Suppressor macrophage treated with lipopolysaccharide for 4 hours (primary cell): ENCODE measurements around the gene DCAF7.

Experiments used
- DNase-seq: peaks from one replicate; pipeline ENCODE4 v3.0.0-alpha.2; 2020

DCAF7 gene, protein sequence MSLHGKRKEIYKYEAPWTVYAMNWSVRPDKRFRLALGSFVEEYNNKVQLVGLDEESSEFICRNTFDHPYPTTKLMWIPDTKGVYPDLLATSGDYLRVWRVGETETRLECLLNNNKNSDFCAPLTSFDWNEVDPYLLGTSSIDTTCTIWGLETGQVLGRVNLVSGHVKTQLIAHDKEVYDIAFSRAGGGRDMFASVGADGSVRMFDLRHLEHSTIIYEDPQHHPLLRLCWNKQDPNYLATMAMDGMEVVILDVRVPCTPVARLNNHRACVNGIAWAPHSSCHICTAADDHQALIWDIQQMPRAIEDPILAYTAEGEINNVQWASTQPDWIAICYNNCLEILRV

DNA sequence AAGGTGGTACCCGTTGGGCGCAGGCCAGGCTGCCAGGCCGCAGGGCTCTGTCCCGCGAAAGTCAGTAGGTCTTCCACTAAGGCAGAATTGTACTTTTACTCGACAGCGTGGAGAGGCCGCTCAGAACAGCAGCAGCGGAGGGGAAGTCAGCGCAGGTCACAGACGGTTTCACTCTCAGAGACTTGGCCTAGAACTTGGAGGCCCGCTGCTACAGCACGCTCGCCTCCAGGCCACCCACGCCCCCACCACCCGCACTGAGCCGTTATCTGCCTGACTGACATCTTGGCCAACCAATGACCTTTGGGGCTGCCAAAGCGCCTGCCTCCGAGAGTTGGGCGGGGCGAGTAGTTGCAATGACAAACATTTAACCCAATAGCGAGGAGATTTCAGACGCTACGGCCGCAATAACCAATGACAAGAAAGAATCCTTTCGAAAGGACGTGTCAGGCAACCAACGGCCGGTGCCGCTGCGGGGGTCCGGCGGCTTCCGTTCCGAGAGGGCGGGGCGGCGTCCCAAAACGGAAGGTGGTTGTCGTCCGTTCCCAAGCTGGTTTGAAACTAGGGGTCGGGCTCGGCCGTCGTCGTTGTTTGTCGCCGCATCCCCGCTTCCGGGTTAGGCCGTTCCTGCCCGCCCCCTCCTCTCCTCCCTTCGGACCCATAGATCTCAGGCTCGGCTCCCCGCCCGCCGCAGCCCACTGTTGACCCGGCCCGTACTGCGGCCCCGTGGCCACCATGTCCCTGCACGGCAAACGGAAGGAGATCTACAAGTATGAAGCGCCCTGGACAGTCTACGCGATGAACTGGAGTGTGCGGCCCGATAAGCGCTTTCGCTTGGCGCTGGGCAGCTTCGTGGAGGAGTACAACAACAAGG lies at the start of gene DCAF7:
Gene DCAF7, plus strand, starts transcription at position 532 of the 871 bp plus-strand sequence. Its CDS starts 201 bp downstream, at position 733.
- DNase-seq = peak; percentile 100

DNA sequence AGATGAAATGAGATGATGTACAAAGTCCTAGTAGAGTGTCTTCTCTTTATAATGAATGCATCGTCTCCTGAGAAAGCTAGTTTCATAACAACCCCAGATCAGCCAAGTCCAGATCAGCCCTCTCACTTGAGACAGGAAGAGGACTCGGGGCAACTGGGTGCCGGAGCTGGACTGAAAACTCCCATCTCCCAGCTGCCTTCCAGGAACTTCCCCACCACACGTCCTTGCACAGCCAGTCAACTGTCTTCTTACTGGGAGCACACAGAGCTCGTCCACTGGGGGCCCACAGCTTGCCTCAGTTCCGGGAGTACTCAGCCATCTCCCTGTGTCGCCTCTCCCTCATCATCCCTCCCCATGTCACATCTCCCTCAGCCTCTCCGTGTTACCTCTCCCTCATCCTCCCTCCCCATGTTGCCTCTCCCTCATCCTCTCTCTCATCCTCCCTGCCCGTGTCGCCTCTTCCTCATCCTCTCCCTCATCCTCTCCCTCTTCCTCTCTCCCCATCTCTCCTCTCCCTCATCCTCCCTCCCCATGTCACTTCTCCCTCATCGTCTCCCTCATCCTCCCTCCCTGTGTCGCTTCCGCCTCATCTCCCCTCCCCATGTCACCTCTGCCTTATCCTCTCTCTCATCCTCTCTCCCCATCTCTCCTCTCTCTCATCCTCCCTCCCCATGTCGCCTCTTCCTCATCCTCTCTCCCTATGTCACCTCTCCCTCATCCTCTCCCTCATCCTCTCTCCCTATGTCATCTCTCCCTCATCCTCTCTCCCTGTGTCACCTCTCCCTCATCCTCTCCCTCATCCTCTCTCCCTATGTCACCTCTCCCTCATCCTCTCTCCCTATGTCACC lies 49.5 kb upstream of the DCAF7 start:
- peak; percentile 65 for DNase-seq

GRCh38 chr17:63503341-63503705 lies 47.0 kb upstream of the DCAF7 start:
- no peak for DNase-seq

- peak; percentile 39 for DNase-seq
Measured at GRCh38 chr17:63504261-63504660, 46.0 kb upstream of the DCAF7 start.

DNA sequence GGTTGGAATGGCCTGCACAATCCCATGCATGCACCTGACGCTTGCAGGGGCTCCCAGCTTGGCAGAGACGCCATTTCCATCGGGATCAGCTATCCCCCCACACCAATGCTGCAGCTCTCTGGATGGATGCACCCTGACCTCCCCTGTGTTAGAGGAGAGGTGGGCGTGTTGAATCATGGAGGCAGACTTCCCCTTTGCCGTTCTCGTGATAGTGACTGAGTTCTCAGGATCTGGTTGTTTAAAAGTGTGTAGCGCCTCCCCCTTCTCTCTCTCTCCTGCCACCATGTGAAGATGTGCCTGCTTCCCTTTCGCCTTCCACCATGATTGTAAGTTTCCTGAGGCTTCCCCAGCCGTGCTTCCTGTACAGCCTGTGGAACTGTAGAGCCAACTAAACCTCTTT lies 44.9 kb upstream of the DCAF7 start:
- peak; percentile 31 for DNase-seq

DNA sequence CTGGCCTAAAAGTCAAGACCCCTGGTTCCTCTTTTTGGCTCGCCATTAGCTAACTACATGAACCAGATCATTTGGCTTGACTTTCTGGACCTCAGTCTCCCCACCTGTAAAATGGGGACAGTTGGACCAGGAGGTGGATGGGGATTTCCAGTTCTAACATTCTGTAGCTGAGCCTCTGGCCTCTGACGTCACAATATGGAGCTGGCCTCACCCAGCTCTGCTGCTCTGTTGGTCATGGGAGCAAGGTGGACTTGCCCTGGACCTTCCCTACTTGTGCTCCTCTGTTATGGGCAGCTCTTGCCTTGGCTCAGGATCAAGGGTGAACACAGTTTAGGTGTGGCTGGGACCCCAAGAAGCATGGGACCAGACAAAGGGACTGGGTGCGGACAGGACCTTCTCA lies 43.6 kb upstream of the DCAF7 start:
- DNase-seq = no peak

- no peak for DNase-seq
Measured at GRCh38 chr17:63511331-63511730, 38.9 kb upstream of the DCAF7 start.

GRCh38 chr17:63512388-63512787 lies 37.9 kb upstream of the DCAF7 start:
- no peak for DNase-seq

- DNase-seq = no peak
Measured at GRCh38 chr17:63512896-63513644, 37.2 kb upstream of the DCAF7 start.

- no peak for DNase-seq
Measured at GRCh38 chr17:63514477-63514876, 35.8 kb upstream of the DCAF7 start.

- peak; percentile 17 for DNase-seq
Measured at GRCh38 chr17:63514974-63515373, 35.3 kb upstream of the DCAF7 start.

DNA sequence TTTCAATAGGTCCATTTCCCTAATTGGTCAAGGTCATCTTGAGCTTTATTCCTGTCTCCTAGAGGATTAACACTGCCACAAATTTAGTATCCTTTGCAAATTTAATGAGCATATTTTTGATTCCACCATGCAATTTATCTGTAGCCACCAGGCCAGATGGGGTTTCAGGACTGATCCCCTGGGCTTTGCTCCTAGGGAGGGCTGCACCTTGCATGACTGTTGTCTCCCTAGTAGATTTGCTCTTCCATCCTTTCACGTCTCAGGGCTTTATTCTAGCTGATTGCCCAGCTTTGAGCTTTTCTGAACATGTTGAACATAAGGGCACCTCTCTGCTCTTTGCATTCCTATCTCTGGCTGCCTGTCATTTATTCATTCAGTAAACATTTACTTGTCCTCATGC lies 34.9 kb upstream of the DCAF7 start:
- no peak for DNase-seq

DNA sequence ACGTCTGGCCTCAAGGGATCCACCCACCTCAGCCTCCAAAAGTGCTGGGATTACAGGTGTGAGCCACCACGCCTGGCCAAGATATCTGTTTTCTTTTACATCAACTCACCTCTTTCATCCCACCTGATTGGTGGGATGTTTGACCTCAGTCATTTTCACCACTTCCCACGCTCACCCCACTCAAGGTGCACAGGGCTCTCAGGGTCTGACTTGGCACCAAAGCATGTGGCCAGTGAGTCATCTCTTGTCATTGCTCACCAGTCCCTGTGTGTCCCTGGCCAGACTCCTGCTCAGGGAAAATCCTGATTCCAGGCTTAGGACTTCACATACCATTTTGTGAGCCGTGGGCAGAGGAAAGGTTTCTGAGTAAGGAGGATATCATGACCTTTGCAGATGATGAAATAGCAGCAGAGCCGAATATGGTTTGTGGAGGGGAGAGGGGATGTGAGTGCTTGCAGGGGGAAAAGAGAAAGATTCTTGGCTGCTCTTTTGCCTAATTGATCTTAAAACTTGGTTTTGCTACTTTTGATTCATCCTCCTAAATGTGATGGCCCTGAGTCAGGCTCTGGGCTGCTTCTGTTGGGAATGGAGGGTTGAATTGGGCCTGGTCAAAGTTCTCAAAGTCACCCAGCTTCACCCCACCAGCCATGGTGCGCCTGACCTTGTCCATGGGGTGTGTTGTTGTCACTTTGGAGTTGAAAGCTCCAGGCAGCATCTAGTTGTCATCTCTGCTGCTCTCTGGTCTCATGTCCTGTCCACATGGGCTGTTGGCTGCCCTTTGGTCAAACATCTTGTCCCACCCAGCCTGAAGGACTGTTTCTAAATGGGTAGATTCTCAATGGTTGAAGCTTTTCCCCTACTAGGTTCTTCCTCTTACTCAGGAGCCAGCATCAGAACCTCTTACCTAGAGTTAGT lies 33.1 kb upstream of the DCAF7 start:
- DNase-seq = peak; percentile 44

DNA sequence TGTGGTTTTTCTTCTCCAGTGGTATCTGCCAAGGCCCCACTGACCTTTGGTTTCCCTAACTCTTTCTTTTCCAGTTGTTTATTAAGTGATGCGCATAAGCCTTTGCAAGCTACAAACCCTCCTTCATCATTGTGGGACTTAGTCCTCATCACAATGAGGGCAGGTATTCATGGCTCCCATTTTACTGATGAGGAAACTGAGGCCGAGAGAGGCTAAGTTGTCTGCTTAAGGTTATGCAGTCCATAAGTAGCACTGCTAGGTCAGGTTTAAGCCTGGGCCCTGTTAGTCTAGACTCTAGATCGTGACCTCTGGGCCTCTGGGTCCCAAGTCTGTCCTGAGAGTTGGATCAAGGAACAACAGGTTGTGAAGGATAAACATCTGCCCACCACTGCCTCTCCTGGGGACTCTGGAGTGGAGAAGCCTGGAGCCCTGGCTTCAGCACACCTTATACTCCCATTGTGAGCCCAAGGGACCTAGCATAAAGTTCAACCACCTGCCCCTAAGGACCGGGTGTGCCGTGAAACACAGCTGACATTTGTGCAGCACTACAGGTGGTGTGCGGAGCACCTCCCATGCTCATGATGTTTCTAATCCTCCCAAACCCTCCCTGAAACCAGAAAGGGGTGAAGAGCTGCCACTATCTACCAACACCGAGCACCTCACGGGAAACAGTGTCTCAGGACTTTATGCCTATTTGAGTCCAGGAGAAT lies 32.3 kb upstream of the DCAF7 start:
- DNase-seq = no peak

- no peak for DNase-seq
Measured at GRCh38 chr17:63519116-63519881, 31.0 kb upstream of the DCAF7 start.

DNA sequence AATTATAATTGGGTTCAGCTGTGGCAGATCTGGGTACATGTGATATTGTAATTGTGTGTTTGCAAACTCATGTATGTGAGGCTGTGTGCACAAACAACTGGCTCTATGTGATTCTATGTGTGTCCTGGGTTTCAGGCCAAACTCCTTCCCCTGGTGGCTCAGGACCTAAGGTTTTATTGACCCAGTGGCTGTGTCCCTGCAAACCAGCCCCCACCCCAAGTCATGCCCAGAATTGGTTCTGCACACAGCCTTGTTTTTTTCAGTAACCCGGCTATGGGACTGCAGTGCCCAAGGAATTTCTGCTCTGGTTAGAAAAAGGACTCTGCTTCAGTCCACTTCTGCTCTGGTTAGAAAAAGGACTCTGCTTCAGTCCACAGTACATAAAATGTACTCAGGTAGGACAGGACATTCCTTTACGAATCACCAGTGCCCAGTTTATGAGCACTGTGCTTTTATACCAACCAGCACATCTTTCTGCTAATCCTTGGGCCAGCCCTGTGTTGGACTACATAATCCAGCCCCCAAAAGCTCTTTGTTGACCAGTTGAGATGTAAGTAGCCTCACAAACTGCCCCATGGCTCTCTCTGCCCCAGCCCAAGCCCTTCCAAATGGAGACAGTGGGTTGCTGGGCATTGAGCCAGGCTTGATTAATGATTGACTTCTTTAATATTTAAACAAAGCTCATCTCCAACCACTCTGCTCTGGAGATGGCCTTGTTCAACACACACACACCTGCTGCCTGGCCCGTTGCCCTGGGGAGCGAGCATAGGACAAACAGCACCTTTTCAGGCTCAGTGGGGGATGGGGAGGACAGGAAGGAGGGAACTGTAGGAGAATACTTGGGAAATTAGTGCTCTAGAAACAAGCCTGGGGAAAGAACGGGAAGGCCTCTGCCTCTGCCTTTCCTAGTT lies 30.1 kb upstream of the DCAF7 start:
- no peak for DNase-seq

DNA sequence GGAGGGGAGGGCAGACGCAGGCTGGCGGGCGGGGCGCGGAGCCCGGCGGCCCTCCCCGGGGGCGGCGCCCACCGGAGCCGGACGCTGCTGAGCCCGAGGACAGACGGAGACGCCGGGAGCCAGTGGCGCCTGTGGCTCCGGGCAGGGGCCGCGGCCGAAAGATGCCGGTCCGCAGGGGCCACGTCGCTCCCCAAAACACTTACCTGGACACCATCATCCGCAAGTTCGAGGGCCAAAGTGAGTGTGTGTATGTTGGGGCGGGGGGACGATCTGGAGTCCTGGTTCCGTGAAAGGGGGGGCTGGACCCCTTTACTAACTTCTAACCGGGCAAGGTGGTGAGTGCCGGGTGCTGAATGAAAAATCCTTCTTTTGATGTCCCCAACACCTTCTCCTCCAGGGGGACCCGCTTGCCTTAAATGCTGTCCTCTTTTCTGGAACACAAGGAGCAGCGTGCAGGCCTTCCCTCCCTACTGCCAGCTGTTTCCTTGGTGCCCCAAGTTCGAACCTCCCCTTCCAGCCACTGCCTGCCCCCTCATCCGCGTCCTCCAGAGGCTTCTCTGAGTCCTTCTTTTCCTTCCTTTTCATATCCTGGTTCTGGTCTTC lies 26.9 kb upstream of the DCAF7 start, which contains the start of gene KCNH6:
Gene KCNH6, plus strand, starts transcription at position 106 of the 603 bp plus-strand sequence. Its CDS starts 56 bp downstream, at position 162.
- DNase-seq = no peak

DNA sequence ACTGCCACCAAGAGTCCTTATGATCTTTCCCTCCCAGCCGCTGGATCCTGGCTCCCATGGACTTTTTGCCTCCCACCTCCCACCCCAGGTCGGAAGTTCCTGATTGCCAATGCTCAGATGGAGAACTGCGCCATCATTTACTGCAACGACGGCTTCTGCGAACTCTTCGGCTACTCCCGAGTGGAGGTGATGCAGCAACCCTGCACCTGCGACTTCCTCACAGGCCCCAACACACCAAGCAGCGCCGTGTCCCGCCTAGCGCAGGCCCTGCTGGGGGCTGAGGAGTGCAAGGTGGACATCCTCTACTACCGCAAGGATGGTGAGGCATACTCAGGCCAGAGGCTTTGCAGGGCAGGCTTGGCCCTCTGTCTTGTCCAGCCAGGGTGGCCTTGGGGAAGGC lies 26.2 kb upstream of the DCAF7 start:
- DNase-seq = no peak
